ENCODE data around the gene ATP1A4. TPM values are rescaled to one million over a fixed set of nuclear protein-coding genes. Genes with fewer than 3 reads are reported as not detected.
A peak's percentile ranks its signal among the peaks of the same experiment; 100 is the strongest.

The ATP1A4 gene
- total RNA-seq, 1 experiment from 2014 or later: not detected

DNA sequence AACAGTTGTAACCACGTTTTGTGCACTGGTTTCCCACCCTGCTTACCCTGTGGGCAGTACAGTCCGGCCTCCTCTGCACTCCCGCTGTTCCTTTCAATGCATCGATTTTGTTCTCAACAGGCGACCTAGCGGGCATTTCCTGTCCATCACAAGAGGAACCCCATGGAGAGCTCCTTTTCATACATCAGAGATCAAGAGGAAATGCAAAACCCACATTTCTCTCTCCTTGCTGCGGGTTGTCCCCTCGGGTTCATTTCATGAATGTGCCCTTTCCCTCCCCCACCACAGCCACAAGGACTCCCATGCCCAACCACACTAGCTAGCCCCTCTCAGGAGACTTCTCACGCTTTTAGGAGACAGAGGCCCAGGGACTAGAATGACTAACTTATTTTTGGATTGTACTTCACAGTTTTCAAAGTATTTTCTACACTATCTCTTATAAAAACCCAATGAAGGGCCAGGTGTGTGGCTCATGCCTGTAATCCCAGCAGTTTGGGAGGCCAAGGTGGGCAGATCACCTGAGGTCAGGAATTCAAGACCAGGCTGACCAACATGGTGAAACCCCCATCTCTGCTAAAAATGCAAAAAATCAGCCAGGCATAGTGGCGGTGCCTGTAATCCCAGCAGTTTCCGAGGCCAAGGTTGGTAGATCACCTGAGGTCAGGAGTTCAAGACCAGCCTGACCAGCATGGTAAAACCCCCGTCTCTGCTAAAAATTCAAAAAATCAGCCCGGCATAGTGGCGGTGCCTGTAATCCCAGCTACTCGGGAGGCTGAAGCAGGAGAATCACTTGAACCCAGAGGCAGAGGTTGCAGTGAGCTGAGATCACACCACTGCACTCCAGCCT lies 18.4 kb downstream of the ATP1A4 start:
- intact Hi-C loops (cut with micrococcal nuclease; ENCODE audit: unreplicated experiment): no loop called here
- peak overlapping the region; percentile 44 for H3K27ac ChIP-seq (ENCODE audit: low read depth, low read length, poor library complexity, severe bottlenecking)
- H3K4me1 ChIP-seq (ENCODE audit: insufficient read depth, low read length, poor library complexity, severe bottlenecking): peaks cover 17% of the 10 kb centered on the region
- no TSS peak for BruUV-seq (replicated peaks)
- no peaks in the 10 kb centered on the region for H3K27me3 ChIP-seq (replicated peaks; ENCODE audit: insufficient read depth, low read depth, low read length, poor library complexity)
- ChIA-PET CTCF (interaction anchor here (0.6 to 1.3 kb wide), 2 partner anchors 82 to 84 kb away, joined by 3 to 4 read pairs; no protein-coding TSS in a partner anchor), POLR2A (ENCODE audit: low non-redundant PET) (interaction anchor here (0.6 kb wide), 1 partner anchor 36 kb away, joined by 3 read pairs; no protein-coding TSS in a partner anchor)
- peak; percentile 95 for DNase-seq (ENCODE audit: low spot score)
- no peaks in the 10 kb centered on the region for H3K9me3 ChIP-seq (ENCODE audit: low read depth, low read length, poor library complexity, severe bottlenecking)
- TF ChIP-seq EZH2 (IDR thresholded peaks at IDR 0.05; ENCODE audit: borderline replicate concordance, low read depth, low read length, poor library complexity, severe bottlenecking): no peak
- TF ChIP-seq, protein P1, sequence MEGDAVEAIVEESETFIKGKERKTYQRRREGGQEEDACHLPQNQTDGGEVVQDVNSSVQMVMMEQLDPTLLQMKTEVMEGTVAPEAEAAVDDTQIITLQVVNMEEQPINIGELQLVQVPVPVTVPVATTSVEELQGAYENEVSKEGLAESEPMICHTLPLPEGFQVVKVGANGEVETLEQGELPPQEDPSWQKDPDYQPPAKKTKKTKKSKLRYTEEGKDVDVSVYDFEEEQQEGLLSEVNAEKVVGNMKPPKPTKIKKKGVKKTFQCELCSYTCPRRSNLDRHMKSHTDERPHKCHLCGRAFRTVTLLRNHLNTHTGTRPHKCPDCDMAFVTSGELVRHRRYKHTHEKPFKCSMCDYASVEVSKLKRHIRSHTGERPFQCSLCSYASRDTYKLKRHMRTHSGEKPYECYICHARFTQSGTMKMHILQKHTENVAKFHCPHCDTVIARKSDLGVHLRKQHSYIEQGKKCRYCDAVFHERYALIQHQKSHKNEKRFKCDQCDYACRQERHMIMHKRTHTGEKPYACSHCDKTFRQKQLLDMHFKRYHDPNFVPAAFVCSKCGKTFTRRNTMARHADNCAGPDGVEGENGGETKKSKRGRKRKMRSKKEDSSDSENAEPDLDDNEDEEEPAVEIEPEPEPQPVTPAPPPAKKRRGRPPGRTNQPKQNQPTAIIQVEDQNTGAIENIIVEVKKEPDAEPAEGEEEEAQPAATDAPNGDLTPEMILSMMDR (conservative IDR thresholded peaks at IDR 0.05; ENCODE audit: low read depth, low read length): no peak
- H3K36me3 ChIP-seq (ENCODE audit: insufficient read depth, low read length, poor library complexity, severe bottlenecking): no peaks in the 10 kb centered on the region
- no peak overlapping the region for H3K4me3 ChIP-seq (ENCODE audit: low read depth, low read length, poor library complexity, severe bottlenecking)

DNA sequence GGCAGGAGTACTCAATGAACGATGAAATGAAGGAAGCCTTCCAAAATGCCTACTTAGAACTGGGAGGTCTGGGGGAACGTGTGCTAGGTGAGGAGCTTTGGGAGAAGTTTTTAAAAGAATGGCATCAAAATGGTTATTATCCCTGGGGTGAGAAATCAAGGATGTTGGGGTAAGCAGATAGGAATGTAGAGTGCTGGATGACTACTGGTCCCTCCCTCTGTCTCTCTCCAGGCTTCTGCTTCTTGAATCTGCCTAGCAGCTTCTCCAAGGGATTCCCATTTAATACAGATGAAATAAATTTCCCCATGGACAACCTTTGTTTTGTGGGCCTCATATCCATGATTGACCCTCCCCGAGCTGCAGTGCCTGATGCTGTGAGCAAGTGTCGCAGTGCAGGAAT lies 20.0 kb downstream of the ATP1A4 start:
- Histone ChIP-seq H3K9me3 (ENCODE audit: low read depth, low read length, poor library complexity, severe bottlenecking) (no peaks in the 10 kb centered on the region), H3K36me3 (ENCODE audit: insufficient read depth, low read length, poor library complexity, severe bottlenecking) (no peaks in the 10 kb centered on the region), H3K4me1 (ENCODE audit: insufficient read depth, low read length, poor library complexity, severe bottlenecking) (peaks cover 17% of the 10 kb centered on the region), H3K27ac (ENCODE audit: low read depth, low read length, poor library complexity, severe bottlenecking) (no peak overlapping the region), H3K4me3 (ENCODE audit: low read depth, low read length, poor library complexity, severe bottlenecking) (no peak overlapping the region), H3K27me3 (replicated peaks; ENCODE audit: insufficient read depth, low read depth, low read length, poor library complexity) (no peaks in the 10 kb centered on the region)
- ChIA-PET CTCF (no interaction called here), POLR2A (ENCODE audit: low non-redundant PET) (no interaction called here)
- intact Hi-C loops (cut with micrococcal nuclease; ENCODE audit: unreplicated experiment): no loop called here
- TF ChIP-seq EZH2 (IDR thresholded peaks at IDR 0.05; ENCODE audit: borderline replicate concordance, low read depth, low read length, poor library complexity, severe bottlenecking): no peak
- TF ChIP-seq, protein P1 (conservative IDR thresholded peaks at IDR 0.05; ENCODE audit: low read depth, low read length): no peak
- no peak for DNase-seq (ENCODE audit: low spot score)
- BruUV-seq (replicated peaks): no TSS peak

DNA sequence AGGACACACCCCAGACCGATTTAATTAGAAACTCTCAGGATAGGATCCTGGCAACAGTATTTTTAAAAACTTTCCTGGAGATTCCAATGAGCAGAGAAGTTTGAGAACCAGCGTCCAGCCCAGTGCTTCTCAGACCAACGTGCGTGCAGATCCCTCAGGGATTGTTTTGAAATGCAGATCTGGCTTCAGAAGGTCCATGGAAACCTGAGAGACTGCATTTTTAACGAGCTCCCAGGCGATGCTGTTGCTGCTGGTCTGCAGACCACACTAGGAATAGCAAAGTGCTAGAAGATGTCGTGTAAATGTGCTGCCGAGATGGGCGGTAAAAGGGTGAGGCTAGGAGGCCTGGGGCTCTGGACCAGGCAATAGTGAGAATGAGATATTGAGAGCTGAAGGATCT lies 20.6 kb downstream of the ATP1A4 start:
- CTCF ChIA-PET: no interaction called here
- no peak for TF ChIP-seq EZH2 (IDR thresholded peaks at IDR 0.05; ENCODE audit: borderline replicate concordance, low read depth, low read length, poor library complexity, severe bottlenecking)
- TF ChIP-seq, protein P1 (conservative IDR thresholded peaks at IDR 0.05; ENCODE audit: low read depth, low read length): no peak
- H3K27me3 ChIP-seq (replicated peaks; ENCODE audit: insufficient read depth, low read depth, low read length, poor library complexity): no peaks in the 10 kb centered on the region
- no peak overlapping the region for H3K27ac ChIP-seq (ENCODE audit: low read depth, low read length, poor library complexity, severe bottlenecking)
- no peak for DNase-seq (ENCODE audit: low spot score)
- intact Hi-C loops (cut with micrococcal nuclease; ENCODE audit: unreplicated experiment): no loop called here
- H3K9me3 ChIP-seq (ENCODE audit: low read depth, low read length, poor library complexity, severe bottlenecking): no peaks in the 10 kb centered on the region
- H3K4me1 ChIP-seq (ENCODE audit: insufficient read depth, low read length, poor library complexity, severe bottlenecking): peaks cover 17% of the 10 kb centered on the region
- no peaks in the 10 kb centered on the region for H3K36me3 ChIP-seq (ENCODE audit: insufficient read depth, low read length, poor library complexity, severe bottlenecking)
- no peak overlapping the region for H3K4me3 ChIP-seq (ENCODE audit: low read depth, low read length, poor library complexity, severe bottlenecking)
- no TSS peak for BruUV-seq (replicated peaks)
- POLR2A ChIA-PET (ENCODE audit: low non-redundant PET): no interaction called here

Measured in A673 (cell line).